HG02943 (cell line): ENCODE data around the gene DOCK7.

Experiments used
- ATAC-seq: cut with Tn5 transposase; IDR thresholded peaks from one replicate; pipeline ENCODE4 v1.9.1; 2021; ENCODE audit warnings: mild to moderate bottlenecking, low read depth, moderate library complexity; ENCODE audit not compliant: unreplicated experiment

Gene DOCK7

DNA sequence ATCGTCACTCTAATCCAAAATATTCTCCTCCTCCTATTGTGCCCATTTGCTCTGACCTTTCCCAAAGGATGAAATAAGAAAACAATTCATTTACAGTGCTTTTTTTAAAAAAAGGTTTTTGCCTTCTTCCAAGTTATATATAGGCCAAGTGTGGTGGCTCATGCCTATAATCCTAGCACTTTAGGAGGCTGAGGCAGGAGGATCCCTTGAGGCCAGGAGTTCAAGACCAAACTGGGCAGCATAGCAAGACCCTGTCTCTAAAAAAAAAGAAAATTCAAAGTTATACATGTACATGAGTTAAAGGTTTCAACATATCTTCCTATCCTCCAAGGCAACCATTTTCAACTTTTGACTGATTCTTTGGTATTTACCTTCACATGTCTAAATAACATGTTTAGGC lies 261.4 kb downstream of the DOCK7 start:
- ATAC-seq, result no peak

DNA sequence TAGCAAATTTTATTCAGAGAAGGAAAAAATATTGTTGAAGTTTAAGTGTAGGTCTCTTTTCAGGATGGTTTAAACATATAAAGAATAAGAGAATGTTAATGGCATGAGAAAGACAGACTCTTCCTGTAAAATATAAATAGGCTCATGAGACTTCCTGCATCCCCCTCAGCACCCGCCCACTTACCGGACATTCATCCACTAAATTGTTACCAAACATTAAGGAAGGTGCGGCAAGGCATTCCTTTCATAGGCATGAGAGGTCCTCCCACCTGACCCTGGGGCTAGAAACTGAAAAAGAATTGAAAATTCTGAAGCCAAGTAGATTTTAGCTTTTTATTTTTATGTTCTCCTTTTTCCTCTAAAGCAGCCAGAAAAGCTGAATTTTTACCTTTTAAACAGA lies 261.9 kb downstream of the DOCK7 start:
- ATAC-seq, result no peak

DNA sequence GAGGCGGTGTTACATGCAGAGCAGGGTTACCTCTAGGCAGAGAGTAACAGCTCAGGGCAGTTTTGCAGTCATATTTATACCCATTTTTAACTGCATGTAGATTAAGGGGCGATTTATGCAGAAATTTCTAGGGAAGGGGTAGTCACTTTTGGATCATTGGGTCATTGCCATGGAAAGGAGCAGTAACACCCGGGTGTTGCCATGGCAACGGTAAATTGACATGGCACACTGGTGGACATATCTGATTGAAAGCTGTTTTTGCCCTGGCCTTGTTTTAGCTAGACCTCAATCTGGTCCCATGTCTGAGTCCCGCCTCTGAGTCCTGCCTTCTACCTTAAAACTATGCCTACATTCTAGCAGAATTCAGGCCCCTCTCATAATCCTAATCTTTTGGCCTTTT lies 263.1 kb downstream of the DOCK7 start:
- ATAC-seq, result no peak

DNA sequence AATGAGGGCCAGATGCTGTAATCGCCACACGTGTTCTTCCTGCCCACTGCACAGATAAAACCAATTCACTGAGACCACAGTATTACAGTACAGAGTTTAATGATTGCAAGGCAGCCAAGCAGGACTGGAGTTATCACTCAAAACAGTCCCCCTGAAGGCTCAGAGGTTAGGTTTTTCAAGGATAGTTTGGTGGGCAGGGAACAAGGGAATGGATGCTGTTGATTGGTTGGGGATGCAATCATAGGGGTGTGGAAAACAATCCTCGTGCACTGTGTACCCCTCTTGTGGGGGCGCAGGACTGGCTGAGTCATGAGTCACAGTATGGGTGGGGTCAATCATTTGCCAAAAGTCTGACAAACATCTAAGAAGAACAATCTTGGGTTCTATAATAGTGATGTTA lies 263.8 kb downstream of the DOCK7 start:
- no peak for ATAC-seq

DNA sequence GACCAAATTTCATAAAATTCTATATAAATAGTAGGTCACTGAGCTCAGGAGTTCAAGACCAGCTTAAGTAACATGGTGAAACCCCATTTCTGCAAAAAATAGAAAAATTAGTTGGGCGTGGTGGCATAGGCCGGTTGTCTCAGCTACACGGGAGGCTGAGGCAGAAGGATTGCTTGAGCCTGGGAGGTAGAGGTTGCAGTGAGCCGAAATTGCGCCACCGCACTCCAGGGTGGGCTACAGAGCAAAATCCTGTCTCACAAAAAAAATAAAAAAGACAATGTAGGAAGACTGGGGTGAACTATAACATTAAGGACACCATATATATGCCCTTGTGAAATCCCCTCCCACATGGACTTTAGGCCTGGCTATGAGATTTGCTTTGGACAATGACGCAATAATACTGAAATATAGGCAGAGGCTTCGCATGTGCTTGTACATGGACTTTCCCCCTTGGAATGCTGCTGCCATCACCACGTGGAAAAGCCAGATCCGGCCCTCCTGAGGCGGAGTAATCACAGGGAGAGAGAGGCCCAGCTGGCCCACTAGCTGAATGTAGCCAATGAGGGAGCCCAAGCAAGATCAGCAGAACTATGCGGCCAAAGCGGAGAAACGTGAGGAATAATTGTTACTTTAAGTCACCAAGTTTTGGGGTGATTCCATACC lies 264.5 kb downstream of the DOCK7 start:
- ATAC-seq, result no peak

DNA sequence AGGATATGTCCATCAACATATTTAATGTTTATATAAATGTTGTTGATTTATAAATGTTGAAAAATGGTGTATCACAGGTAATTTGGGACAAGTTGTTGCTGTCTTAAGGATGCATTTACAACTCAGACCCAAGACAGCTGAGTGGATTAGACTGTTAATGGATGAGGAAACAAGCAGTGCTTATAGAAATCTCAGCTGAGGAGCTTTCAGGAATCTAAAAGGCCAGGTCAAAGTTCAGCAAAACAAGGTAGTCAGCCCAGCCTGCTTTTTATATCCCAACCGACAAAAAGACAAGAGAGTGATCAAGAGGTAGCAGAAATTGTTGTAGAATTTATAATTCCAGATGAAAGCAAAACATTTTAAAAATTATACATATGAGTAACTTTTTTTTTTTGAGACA lies 268.0 kb downstream of the DOCK7 start:
- ATAC-seq, result no peak

DNA sequence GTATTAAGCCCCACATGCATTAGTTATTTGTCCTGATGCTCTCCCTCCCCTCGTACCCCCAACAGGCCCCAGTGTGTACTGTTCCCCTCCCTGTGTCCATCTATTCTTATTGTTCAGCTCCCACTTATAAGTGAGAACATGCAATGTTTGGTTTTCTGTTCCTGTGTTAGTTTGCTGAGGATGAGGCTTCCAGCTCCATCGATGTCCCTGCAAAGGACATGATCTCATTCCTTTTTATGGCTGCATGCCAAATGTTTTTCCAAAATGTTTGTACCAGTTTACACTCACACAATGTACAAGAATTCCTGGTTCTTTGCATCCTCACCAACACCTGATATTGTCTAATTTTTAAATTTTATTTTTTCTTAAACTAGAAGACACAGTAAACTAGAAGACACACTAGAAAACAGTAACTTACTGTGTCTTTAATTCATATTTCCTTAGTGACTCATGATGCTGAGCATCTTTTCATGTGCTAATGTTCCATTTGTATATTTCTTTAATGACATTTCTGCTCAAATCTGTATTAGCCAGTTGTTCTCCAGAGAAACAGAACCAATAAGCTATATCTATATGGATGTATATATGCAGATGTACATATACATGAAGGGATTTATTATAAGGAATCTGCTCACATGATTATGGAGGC lies 270.7 kb downstream of the DOCK7 start:
- ATAC-seq, result no peak

DNA sequence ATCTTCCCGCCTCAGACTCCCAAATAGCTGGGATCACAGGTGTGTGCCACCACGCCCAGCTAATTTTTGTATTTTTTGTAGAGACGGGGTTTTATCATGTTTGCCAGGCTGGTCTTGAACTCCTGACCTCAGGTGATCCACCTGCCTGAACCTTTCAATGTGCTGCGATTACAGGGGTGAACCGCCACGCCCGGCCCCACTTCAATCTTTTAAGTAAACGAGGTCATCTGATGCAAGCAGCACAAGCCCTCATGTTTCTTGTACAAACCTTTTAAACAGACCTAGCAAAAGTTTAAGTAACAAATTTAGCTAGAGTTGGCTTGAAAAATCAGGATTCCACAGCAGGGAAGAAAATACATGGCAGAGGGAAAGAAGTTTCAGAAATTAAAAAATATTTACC lies 272.5 kb downstream of the DOCK7 start:
- no peak for ATAC-seq

DNA sequence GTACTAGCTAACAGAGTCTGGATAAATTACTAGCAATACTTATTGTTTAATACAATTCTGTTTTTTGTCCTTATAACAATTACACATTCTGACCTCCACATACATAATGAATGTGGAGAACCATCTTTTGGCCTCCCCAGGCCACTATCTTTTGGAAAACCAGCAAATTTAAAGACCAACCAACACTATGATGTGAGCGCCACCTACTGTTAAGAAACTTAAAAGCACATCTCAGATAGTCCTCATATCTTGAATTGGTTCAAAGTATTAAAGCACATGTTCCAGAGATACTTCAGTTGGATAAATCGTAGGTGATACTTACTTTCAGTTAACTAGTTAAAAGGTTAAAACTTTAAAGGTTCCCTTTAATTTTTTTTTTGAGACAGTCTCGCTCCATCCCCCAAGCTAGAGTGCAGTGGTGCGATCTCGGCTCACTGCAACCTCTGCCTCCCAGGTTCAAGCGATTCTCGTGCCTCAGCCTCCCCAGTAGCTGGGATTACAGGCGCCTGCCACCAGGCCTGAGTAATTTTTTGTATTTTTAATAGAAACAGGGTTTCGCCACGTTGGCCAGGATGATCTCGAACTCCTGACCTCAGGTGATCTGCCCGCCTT lies 280.7 kb downstream of the DOCK7 start:
- no peak for ATAC-seq

DNA sequence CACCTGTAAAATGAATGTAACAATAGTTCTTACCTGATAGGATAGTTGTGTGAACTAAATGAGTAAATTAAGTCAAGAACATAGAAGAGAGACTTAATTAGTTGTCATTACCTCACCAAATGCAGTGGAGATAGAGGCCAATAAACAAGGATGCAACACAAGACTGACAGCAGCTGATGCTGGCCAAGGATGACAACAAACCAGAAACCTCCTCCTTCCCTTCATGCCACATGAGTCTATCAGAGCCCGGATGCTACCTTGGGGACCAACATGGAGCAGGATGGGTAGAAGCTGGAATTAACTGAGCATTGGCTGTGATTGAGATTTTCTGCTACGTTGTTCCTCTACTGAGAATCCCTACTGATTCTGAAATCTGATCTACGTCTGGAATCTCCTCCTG lies 281.6 kb downstream of the DOCK7 start:
- no peak for ATAC-seq

DNA sequence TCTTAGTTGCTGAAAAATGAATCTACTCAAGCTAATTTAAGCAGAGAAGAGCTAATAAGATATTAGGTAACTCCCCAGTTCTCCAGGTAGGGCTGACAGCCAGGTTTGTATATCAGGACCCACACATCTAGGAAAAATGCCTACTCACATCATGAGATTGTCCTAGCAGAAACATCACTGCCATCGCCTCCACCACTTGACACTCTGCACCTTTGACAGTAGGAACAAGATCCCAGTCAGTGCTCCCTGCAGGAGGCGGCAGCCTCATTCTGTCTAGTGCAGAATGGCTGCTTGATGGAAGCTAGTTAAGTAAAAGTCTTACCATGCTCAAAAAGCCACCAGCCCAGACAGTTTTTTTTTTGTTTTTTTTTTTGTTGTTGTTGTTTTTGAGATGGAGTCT lies 282.9 kb downstream of the DOCK7 start:
- no peak for ATAC-seq
